HCT116 (cell line): ENCODE measurements around the gene IL10RB. TPM values are rescaled to one million over a fixed set of nuclear protein-coding genes. Genes with fewer than 3 reads are reported as not detected.

Experiments used
- ATAC-seq: fragments of 200-7000 bp; cut with Tn5 transposase; 2 replicates; pipeline ENCODE4 v1.9.1; 2020; ENCODE audit warnings: mild to moderate bottlenecking, moderate library complexity
- BruUV-seq: library from RNA; stranded (reverse); fragments of 400-500 nt; replicated peaks from 2 replicates; lab custom pipeline; 2021; lab: Mats Ljungman, UMichigan
- CTCF ChIA-PET: fragments of 300-600 bp; sonication (Branson Sonifier 250); formaldehyde crosslinking; loops from one replicate; lab custom pipeline; 2021; ENCODE audit warnings: antibody characterized with exemption; lab: Charles Lee
- POLR2A ChIA-PET: fragments of 300-600, 350-600 bp; sonication (Branson Sonifier 250); formaldehyde crosslinking; loops from one replicate; lab custom pipeline; 2021; ENCODE audit warnings: antibody characterized with exemption; lab: Charles Lee
- RAD21 ChIA-PET, 2 experiments: fragments of 300-600 bp; sonication (Branson Sonifier 250); formaldehyde crosslinking; loops; one replicate each; lab custom pipeline; 2023; ENCODE audit warnings: low total read pairs in 2 of 2; ENCODE audit not compliant: uncharacterized antibody in 2 of 2, unreplicated experiment in 2 of 2, low non-redundant PET in 1 of 2; lab: Charles Lee
- DNase-seq: peaks from one replicate; pipeline ENCODE4 v3.0.0-alpha.2; 2010; ENCODE audit warnings: low read depth, low spot score
- H2AFZ ChIP-seq: fragments of 200-600 bp; shearing (Covaris generic), sonication (generic); 2 replicates; pipeline ENCODE4 v1.6.1; 2017; ENCODE audit warnings: low read depth, mixed run types, mixed read lengths, antibody characterized with exemption, low read length; ENCODE audit not compliant: poor library complexity, severe bottlenecking
- H3K27ac ChIP-seq: 2 replicates; pipeline ENCODE4 v1.5.1; 2012; ENCODE audit warnings: low read depth, low read length
- H3K27me3 ChIP-seq: fragments of 200-600 bp; sonication (generic); 2 replicates; pipeline ENCODE4 v1.6.1; 2016; ENCODE audit warnings: mixed run types, low read length, mixed read lengths; ENCODE audit not compliant: insufficient read depth
- H3K36me3 ChIP-seq, 2 experiments: fragments of 200-500 bp in 1 of 2; fragments of 200-600 bp in 1 of 2; sonication (Bioruptor generic) in 1 of 2; sonication (generic) in 1 of 2; 2 replicates each; pipeline versions ENCODE4 v1.5.1 to v1.6.1; 2014 to 2016; ENCODE audit warnings: low read length in 2 of 2, inconsistent platforms in 1 of 2, mixed read lengths in 1 of 2, mixed run types in 1 of 2; ENCODE audit not compliant: insufficient read depth in 2 of 2, control insufficient read depth in 1 of 2
- H3K4me1 ChIP-seq, 2 experiments: fragments of 200-600 bp in 1 of 2; sonication (generic) in 1 of 2; 2 replicates each; pipeline versions ENCODE4 v1.5.1 to v1.6.1; 2012 to 2017; ENCODE audit warnings: low read length in 2 of 2, inconsistent platforms in 1 of 2, mild to moderate bottlenecking in 1 of 2, mixed read lengths in 1 of 2, mixed run types in 1 of 2, moderate library complexity in 1 of 2; ENCODE audit not compliant: insufficient read depth in 2 of 2, control insufficient read depth in 1 of 2
- H3K4me2 ChIP-seq: fragments of 200-600 bp; sonication (generic); 2 replicates; pipeline ENCODE4 v1.6.1; 2017; ENCODE audit warnings: mixed run types, low read length, mixed read lengths
- H3K4me3 ChIP-seq, 2 experiments: fragments of 200-600 bp in 1 of 2; sonication (generic) in 1 of 2; replicated peaks in 1 of 2; 2 replicates each; pipeline ENCODE4 v1.5.1; 2011 to 2016; ENCODE audit warnings: low read length in 2 of 2, control low read depth in 1 of 2, low read depth in 1 of 2, mild to moderate bottlenecking in 1 of 2, mixed read lengths in 1 of 2, mixed run types in 1 of 2
- H3K79me2 ChIP-seq: fragments of 200-600 bp; sonication (generic); 2 replicates; pipeline ENCODE4 v1.6.1; 2017; ENCODE audit warnings: mild to moderate bottlenecking, mixed run types, low read length, moderate library complexity, mixed read lengths; ENCODE audit not compliant: insufficient read depth
- H3K9ac ChIP-seq: fragments of 200-600 bp; sonication (generic); 2 replicates; pipeline ENCODE4 v1.6.1; 2016; ENCODE audit warnings: low read length, mixed read lengths
- H3K9me2 ChIP-seq: fragments of 200-600 bp; sonication (generic), shearing (Covaris generic); 2 replicates; pipeline ENCODE4 v1.6.1; 2017; ENCODE audit warnings: mixed run types, mild to moderate bottlenecking, moderate library complexity; ENCODE audit not compliant: insufficient read depth
- H3K9me3 ChIP-seq, 2 experiments: fragments of 200-500 bp in 1 of 2; fragments of 200-600 bp in 1 of 2; sonication (Bioruptor generic) in 1 of 2; sonication (generic) in 1 of 2; 2 replicates each; pipeline ENCODE4 v1.6.1; 2014 to 2017; ENCODE audit warnings: low read length in 2 of 2, mixed read lengths in 2 of 2, inconsistent platforms in 1 of 2, low read depth in 1 of 2, mild to moderate bottlenecking in 1 of 2, mixed run types in 1 of 2, moderate library complexity in 1 of 2; ENCODE audit not compliant: control insufficient read depth in 1 of 2, insufficient read depth in 1 of 2
- H4K20me1 ChIP-seq: fragments of 200-600 bp; sonication (generic), shearing (Covaris generic); 2 replicates; pipeline ENCODE4 v1.6.1; 2017; ENCODE audit warnings: mixed run types, mild to moderate bottlenecking, moderate library complexity; ENCODE audit not compliant: insufficient read depth
- ATF3 ChIP-seq: IDR thresholded peaks from 2 replicates; pipeline ENCODE4 v1.6.1; 2012
- CEBPB ChIP-seq: IDR thresholded peaks from 2 replicates; pipeline ENCODE4 v1.6.1; 2012; ENCODE audit warnings: low read depth
- EGR1 ChIP-seq: IDR thresholded peaks from 2 replicates; pipeline ENCODE4 v1.6.1; 2012; ENCODE audit warnings: low read depth
- EZH2 ChIP-seq: fragments of 200-600 bp; sonication (generic); IDR thresholded peaks from 2 replicates; pipeline ENCODE4 v1.6.1; 2017; ENCODE audit warnings: antibody characterized with exemption, mixed run types
- MAX ChIP-seq: IDR thresholded peaks from 2 replicates; pipeline ENCODE4 v1.6.1; 2012
- RAD21 ChIP-seq: IDR thresholded peaks from 2 replicates; pipeline ENCODE4 v1.6.1; 2012; ENCODE audit warnings: low read depth, mild to moderate bottlenecking
- REST ChIP-seq: IDR thresholded peaks from 2 replicates; pipeline ENCODE4 v1.6.1; 2012; ENCODE audit warnings: low read depth
- SRF ChIP-seq: IDR thresholded peaks from 2 replicates; pipeline ENCODE4 v1.6.1; 2012; ENCODE audit warnings: low read depth
- ZFX ChIP-seq: fragments of 450-650 bp; IDR thresholded peaks from 2 replicates; pipeline ENCODE4 v1.6.1; 2017
- intact Hi-C: fragments of 100-400 bp; cut with micrococcal nuclease; formaldehyde crosslinking; loops from 2 replicates; pipeline ENCODE4 v1.10.0; 2022
- total RNA-seq: library from RNA; stranded (reverse); gene quantifications from one replicate; pipeline ENCODE4 v1.2.1, GENCODE V29; 2021; ENCODE audit not compliant: unreplicated experiment
- TF ChIP-seq, protein P1 (sequence below), 3 experiments: fragments of 200-600 bp in 1 of 3; sonication (generic) in 1 of 3; IDR thresholded peaks in 2 of 3; conservative IDR thresholded peaks in 1 of 3; 2 replicates each; pipeline ENCODE4 v1.5.1; 2012 to 2017; ENCODE audit warnings: low read depth in 2 of 3, low read length in 2 of 3, antibody characterized with exemption in 1 of 3, borderline replicate concordance in 1 of 3, control low read depth in 1 of 3, mild to moderate bottlenecking in 1 of 3, mixed read lengths in 1 of 3, mixed run types in 1 of 3, moderate library complexity in 1 of 3; ENCODE audit not compliant: insufficient read depth in 1 of 3

Gene IL10RB
- total RNA-seq, 1 experiment from 2014 or later, result 13.7 TPM

DNA sequence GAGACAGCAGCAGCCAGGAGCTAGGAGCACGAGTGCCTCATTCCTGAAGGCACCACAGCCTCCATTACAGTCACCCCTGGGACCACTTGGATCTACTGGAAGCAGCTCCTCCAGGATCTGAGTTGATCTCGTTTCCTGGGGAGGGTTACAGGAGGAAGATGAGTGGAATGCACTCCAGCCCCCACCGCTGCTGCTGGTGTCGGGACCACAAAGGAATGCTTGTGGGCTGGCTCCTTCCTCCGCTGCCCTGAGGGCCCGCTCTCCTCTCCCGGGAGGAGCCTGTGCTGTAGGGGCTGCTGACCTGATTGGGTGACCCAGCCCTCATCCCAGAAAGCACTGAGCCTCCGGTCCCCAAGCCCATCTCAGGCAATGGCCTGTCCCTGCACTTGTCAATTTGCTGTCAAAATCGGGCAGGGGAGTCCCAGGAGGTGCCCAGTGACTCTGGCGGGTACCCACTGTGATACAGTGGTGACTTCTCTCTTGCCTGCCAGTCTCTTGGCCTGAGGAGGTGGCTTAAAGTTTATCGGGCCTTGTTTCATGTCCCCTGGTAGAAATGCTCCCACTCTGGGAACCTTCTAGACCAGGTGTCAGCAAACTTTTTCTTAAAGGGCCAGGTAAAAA is 23.1 kb downstream of the IL10RB start:
- CTCF ChIA-PET, result no interaction called here

More for the DNA sequence above, 23.1 kb downstream of the IL10RB start:
- H3K9me3 ChIP-seq, result no peaks in the 10 kb centered on the region
- no peak overlapping the region for H3K4me2 ChIP-seq
- intact Hi-C loops, result no loop called here
- H3K4me1 ChIP-seq, result peaks cover 12 to 20% of the 10 kb centered on the region in 2 experiments
- H3K4me3 ChIP-seq, result no peak overlapping the region
- H3K9ac ChIP-seq, result no peak overlapping the region
- BruUV-seq, result no TSS peak
- H3K27me3 ChIP-seq, result no peaks in the 10 kb centered on the region
- RAD21 ChIA-PET, result no interaction called here
- ATAC-seq (no peak), DNase-seq (no peak)
- TF ChIP-seq ZFX (no peak), MAX (no peak), EGR1 (no peak), EZH2 (no peak), REST (no peak), CEBPB (no peak), RAD21 (no peak), SRF (no peak), ATF3 (no peak)
- TF ChIP-seq, protein P1, sequence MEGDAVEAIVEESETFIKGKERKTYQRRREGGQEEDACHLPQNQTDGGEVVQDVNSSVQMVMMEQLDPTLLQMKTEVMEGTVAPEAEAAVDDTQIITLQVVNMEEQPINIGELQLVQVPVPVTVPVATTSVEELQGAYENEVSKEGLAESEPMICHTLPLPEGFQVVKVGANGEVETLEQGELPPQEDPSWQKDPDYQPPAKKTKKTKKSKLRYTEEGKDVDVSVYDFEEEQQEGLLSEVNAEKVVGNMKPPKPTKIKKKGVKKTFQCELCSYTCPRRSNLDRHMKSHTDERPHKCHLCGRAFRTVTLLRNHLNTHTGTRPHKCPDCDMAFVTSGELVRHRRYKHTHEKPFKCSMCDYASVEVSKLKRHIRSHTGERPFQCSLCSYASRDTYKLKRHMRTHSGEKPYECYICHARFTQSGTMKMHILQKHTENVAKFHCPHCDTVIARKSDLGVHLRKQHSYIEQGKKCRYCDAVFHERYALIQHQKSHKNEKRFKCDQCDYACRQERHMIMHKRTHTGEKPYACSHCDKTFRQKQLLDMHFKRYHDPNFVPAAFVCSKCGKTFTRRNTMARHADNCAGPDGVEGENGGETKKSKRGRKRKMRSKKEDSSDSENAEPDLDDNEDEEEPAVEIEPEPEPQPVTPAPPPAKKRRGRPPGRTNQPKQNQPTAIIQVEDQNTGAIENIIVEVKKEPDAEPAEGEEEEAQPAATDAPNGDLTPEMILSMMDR (IDR thresholded peaks at IDR 0.05 in 2 of 3, conservative IDR thresholded peaks at IDR 0.05 in 1 of 3; ENCODE audit: borderline replicate concordance in 1 of 3, insufficient read depth in 1 of 3, low read depth in 2 of 3, low read length in 2 of 3), result no peak
- POLR2A ChIA-PET, result no interaction called here
- H4K20me1 ChIP-seq, result no peaks in the 10 kb centered on the region
- H3K36me3 ChIP-seq, result no peaks in the 10 kb centered on the region
- no peaks in the 10 kb centered on the region for H3K79me2 ChIP-seq
- H2AFZ ChIP-seq, result no peak overlapping the region
- no peaks in the 10 kb centered on the region for H3K9me2 ChIP-seq
- H3K27ac ChIP-seq, result no peak overlapping the region
